WTC11 (cell line): ENCODE results near the gene SPOCK1.
"Not testable (repeated sequence)": the region's sequence is repeated elsewhere in the genome, so short reads cannot be mapped to it uniquely, and the experiment has no call there.

Source experiments
- ATF2 ChIP-seq: sonication (generic); formaldehyde crosslinking; IDR thresholded peaks from 2 replicates; pipeline ENCODE4 v1.8.1; 2022; ENCODE audit warnings: low read depth, missing genetic modification reagents, borderline replicate concordance
- CTCF ChIP-seq: fragments of 200-600 bp; IDR thresholded peaks from 2 replicates; pipeline ENCODE4 v1.8.0; 2022; ENCODE audit warnings: antibody characterized with exemption
- E2F4 ChIP-seq: sonication (generic); formaldehyde crosslinking; IDR thresholded peaks from 2 replicates; pipeline ENCODE4 v1.8.1; 2022; ENCODE audit warnings: low read depth, mild to moderate bottlenecking, moderate library complexity, missing genetic modification reagents, borderline replicate concordance
- JUN ChIP-seq: sonication (generic); formaldehyde crosslinking; IDR thresholded peaks from 2 replicates; pipeline ENCODE4 v1.8.0; 2023; ENCODE audit warnings: mild to moderate bottlenecking, missing genetic modification reagents
- TEAD1 ChIP-seq: sonication (generic); formaldehyde crosslinking; IDR thresholded peaks from 2 replicates; pipeline ENCODE4 v1.8.0; 2022; ENCODE audit warnings: mild to moderate bottlenecking, missing genetic modification reagents

- not testable (repeated sequence) for TF ChIP-seq CTCF; ATF2; JUN (CRISPR knock-in tag); TEAD1; E2F4
These were observed 545.6 kb downstream of the SPOCK1 start for GRCh38 chr5:136953346-136954069.
